ENCODE data around the gene MYH11. TPM values are rescaled to one million over a fixed set of nuclear protein-coding genes. Genes with fewer than 3 reads are reported as not detected.

MYH11 gene
- total and polyA plus RNA-seq, 2 experiments from 2014 or later: 1.6 to 5.9 TPM

DNA sequence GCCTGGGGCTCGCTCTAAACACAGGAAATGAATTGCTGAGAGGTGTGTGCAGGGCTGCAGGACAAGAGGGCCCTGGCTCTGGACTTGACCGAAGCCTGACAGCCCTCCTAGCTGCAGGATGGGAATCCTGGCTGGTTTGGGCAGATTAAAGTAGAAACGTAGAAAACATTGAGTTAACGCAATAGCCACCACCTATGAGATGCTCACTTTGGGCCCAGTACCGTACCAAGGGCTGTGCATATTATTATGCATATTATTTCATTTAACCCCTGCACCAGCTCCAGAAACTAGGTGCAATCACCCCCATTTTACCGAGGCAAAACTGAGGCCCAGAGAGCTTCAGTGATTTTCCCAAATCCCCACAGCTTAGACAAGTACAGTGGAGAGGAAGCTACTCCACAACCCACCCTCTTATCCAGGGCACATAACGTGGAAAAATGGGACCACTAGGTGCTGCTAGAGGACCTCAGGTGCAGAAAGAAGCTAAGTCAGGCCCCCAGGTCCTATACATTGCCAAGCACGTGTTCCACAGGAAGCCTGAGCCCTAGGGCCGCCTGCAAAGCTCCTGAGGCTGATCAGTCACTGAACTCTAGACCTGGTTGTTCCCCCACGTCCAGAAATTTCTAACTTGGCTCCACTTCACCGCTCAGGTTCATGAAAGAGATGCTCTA is 79.2 kb downstream of the MYH11 start:
- peak overlapping the region; percentile 99 for H2AFZ ChIP-seq
- no peaks in the 10 kb centered on the region for H3K27me3 ChIP-seq (ENCODE audit: insufficient read depth)
- H3K36me3 Mint-ChIP-seq (ENCODE audit: low read depth): no peaks in the 10 kb centered on the region

DNA sequence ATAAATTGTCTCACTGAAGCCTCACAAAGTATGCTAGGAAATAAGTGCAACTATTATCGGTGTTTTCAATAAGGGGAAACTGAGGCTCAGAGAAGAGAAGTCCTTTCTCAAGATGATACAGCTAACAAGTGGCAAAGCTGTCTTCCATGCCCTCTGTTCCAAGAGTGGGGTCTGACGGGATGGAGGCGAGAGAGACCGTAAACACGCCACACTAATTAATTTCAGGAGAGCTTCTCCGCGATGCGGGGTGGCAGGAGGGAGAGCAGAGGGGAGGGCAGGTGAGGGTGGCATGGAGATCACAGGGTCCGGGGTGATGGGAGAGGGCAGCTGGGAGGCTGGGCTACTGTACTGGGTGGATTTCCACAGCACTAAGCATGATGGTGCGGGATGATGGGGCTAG is 80.3 kb downstream of the MYH11 start:
- DNase-seq (ENCODE audit: low spot score): no peak
- TF ChIP-seq, protein P1, sequence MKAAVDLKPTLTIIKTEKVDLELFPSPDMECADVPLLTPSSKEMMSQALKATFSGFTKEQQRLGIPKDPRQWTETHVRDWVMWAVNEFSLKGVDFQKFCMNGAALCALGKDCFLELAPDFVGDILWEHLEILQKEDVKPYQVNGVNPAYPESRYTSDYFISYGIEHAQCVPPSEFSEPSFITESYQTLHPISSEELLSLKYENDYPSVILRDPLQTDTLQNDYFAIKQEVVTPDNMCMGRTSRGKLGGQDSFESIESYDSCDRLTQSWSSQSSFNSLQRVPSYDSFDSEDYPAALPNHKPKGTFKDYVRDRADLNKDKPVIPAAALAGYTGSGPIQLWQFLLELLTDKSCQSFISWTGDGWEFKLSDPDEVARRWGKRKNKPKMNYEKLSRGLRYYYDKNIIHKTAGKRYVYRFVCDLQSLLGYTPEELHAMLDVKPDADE (IDR thresholded peaks at IDR 0.05): no peak
- TF ChIP-seq EZH2phosphoT487 (IDR thresholded peaks at IDR 0.05; ENCODE audit: unreplicated experiment) (no peak), CREB1 (CRISPR knock-in tag; IDR thresholded peaks at IDR 0.05; ENCODE audit: low read depth) (no peak), POLR2AphosphoS5 (IDR thresholded peaks at IDR 0.05; ENCODE audit: low read depth) (no peak), NANOG (IDR thresholded peaks at IDR 0.05; ENCODE audit: borderline replicate concordance) (no peak), EZH2 (IDR thresholded peaks at IDR 0.05; ENCODE audit: low read depth, unreplicated experiment) (no peak)
- TF ChIP-seq, protein P2, sequence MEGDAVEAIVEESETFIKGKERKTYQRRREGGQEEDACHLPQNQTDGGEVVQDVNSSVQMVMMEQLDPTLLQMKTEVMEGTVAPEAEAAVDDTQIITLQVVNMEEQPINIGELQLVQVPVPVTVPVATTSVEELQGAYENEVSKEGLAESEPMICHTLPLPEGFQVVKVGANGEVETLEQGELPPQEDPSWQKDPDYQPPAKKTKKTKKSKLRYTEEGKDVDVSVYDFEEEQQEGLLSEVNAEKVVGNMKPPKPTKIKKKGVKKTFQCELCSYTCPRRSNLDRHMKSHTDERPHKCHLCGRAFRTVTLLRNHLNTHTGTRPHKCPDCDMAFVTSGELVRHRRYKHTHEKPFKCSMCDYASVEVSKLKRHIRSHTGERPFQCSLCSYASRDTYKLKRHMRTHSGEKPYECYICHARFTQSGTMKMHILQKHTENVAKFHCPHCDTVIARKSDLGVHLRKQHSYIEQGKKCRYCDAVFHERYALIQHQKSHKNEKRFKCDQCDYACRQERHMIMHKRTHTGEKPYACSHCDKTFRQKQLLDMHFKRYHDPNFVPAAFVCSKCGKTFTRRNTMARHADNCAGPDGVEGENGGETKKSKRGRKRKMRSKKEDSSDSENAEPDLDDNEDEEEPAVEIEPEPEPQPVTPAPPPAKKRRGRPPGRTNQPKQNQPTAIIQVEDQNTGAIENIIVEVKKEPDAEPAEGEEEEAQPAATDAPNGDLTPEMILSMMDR (conservative IDR thresholded peaks at IDR 0.05; ENCODE audit: low read depth in 2 of 2): no peak
- TF ChIP-seq, protein P3, sequence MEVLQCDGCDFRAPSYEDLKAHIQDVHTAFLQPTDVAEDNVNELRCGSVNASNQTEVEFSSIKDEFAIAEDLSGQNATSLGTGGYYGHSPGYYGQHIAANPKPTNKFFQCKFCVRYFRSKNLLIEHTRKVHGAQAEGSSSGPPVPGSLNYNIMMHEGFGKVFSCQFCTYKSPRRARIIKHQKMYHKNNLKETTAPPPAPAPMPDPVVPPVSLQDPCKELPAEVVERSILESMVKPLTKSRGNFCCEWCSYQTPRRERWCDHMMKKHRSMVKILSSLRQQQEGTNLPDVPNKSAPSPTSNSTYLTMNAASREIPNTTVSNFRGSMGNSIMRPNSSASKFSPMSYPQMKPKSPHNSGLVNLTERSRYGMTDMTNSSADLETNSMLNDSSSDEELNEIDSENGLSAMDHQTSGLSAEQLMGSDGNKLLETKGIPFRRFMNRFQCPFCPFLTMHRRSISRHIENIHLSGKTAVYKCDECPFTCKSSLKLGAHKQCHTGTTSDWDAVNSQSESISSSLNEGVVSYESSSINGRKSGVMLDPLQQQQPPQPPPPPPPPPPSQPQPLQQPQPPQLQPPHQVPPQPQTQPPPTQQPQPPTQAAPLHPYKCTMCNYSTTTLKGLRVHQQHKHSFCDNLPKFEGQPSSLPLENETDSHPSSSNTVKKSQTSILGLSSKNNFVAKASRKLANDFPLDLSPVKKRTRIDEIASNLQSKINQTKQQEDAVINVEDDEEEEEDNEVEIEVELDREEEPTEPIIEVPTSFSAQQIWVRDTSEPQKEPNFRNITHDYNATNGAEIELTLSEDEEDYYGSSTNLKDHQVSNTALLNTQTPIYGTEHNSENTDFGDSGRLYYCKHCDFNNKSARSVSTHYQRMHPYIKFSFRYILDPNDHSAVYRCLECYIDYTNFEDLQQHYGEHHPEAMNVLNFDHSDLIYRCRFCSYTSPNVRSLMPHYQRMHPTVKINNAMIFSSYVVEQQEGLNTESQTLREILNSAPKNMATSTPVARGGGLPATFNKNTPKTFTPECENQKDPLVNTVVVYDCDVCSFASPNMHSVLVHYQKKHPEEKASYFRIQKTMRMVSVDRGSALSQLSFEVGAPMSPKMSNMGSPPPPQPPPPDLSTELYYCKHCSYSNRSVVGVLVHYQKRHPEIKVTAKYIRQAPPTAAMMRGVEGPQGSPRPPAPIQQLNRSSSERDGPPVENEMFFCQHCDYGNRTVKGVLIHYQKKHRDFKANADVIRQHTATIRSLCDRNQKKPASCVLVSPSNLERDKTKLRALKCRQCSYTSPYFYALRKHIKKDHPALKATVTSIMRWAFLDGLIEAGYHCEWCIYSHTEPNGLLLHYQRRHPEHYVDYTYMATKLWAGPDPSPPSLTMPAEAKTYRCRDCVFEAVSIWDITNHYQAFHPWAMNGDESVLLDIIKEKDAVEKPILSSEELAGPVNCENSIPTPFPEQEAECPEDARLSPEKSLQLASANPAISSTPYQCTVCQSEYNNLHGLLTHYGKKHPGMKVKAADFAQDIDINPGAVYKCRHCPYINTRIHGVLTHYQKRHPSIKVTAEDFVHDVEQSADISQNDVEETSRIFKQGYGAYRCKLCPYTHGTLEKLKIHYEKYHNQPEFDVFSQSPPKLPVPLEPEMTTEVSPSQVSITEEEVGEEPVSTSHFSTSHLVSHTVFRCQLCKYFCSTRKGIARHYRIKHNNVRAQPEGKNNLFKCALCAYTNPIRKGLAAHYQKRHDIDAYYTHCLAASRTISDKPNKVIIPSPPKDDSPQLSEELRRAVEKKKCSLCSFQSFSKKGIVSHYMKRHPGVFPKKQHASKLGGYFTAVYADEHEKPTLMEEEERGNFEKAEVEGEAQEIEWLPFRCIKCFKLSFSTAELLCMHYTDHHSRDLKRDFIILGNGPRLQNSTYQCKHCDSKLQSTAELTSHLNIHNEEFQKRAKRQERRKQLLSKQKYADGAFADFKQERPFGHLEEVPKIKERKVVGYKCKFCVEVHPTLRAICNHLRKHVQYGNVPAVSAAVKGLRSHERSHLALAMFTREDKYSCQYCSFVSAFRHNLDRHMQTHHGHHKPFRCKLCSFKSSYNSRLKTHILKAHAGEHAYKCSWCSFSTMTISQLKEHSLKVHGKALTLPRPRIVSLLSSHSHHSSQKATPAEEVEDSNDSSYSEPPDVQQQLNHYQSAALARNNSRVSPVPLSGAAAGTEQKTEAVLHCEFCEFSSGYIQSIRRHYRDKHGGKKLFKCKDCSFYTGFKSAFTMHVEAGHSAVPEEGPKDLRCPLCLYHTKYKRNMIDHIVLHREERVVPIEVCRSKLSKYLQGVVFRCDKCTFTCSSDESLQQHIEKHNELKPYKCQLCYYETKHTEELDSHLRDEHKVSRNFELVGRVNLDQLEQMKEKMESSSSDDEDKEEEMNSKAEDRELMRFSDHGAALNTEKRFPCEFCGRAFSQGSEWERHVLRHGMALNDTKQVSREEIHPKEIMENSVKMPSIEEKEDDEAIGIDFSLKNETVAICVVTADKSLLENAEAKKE (CRISPR knock-in tag; IDR thresholded peaks at IDR 0.05): no peak

More for the DNA sequence above, 79.2 kb downstream of the MYH11 start:
- Mint-ChIP-seq H3K4me1 (peaks cover 8% of the 10 kb centered on the region), H3K27me3 (ENCODE audit: insufficient read depth, low read depth, poor library complexity) (peaks cover 5% of the 10 kb centered on the region), H3K9me3 (no peaks in the 10 kb centered on the region), H3K4me3 (no peak overlapping the region), H3K27ac (no peak overlapping the region)
- no peaks in the 10 kb centered on the region for H4K20me1 ChIP-seq (replicated peaks; ENCODE audit: insufficient read depth)
- DNase-seq (ENCODE audit: low spot score) (peak; percentile 82), ATAC-seq (peak; percentile 99)
- H3K27ac ChIP-seq (ENCODE audit: low read depth): no peak overlapping the region
- no peak overlapping the region for H3K4me3 ChIP-seq
- no peaks in the 10 kb centered on the region for H3K4me1 ChIP-seq (ENCODE audit: insufficient read depth)
- no peaks in the 10 kb centered on the region for H3F3A ChIP-seq (replicated peaks; ENCODE audit: low read depth)
- no peaks in the 10 kb centered on the region for H3K79me2 ChIP-seq (replicated peaks; ENCODE audit: insufficient read depth)
- H3K4me2 ChIP-seq: no peak overlapping the region
- no peak for TF ChIP-seq STAT1 (IDR thresholded peaks at IDR 0.05; ENCODE audit: unreplicated experiment)
- TF ChIP-seq, protein P2 (conservative IDR thresholded peaks at IDR 0.05; ENCODE audit: low read depth in 2 of 2): peak; percentile 67 to 95
- no peaks in the 10 kb centered on the region for H3K36me3 ChIP-seq (ENCODE audit: insufficient read depth)
- H3K9me2 ChIP-seq (ENCODE audit: insufficient read depth): no peaks in the 10 kb centered on the region

More for the DNA sequence above, 80.3 kb downstream of the MYH11 start:
- Mint-ChIP-seq H3K4me3 (no peak overlapping the region), H3K9me3 (no peaks in the 10 kb centered on the region), H3K4me1 (peaks cover 8% of the 10 kb centered on the region), H3K36me3 (ENCODE audit: low read depth) (no peaks in the 10 kb centered on the region), H3K27me3 (ENCODE audit: insufficient read depth, low read depth, poor library complexity) (peaks cover 5% of the 10 kb centered on the region), H3K27ac (no peak overlapping the region)
- Histone ChIP-seq H3K9me2 (ENCODE audit: insufficient read depth) (no peaks in the 10 kb centered on the region), H3K4me3 (no peak overlapping the region), H2AFZ (no peak overlapping the region), H4K20me1 (replicated peaks; ENCODE audit: insufficient read depth) (no peaks in the 10 kb centered on the region), H3F3A (replicated peaks; ENCODE audit: low read depth) (no peaks in the 10 kb centered on the region), H3K27ac (ENCODE audit: low read depth) (no peak overlapping the region), H3K4me1 (ENCODE audit: insufficient read depth) (no peaks in the 10 kb centered on the region), H3K27me3 (ENCODE audit: insufficient read depth) (no peaks in the 10 kb centered on the region), H3K36me3 (ENCODE audit: insufficient read depth) (no peaks in the 10 kb centered on the region), H3K79me2 (replicated peaks; ENCODE audit: insufficient read depth) (no peaks in the 10 kb centered on the region), H3K4me2 (no peak overlapping the region)
- no peak for ATAC-seq
